HL-60 (cell line): ENCODE measurements around the gene CCDC121.

Experiments
- GABPA ChIP-seq: IDR thresholded peaks from 2 replicates; pipeline ENCODE4 v1.6.1; 2012; ENCODE audit warnings: low read depth
- POLR2AphosphoS5 ChIP-seq: IDR thresholded peaks from 2 replicates; pipeline ENCODE4 v1.6.1; 2012; ENCODE audit warnings: low read depth
- TF ChIP-seq, protein P1 (sequence below): IDR thresholded peaks from one replicate; pipeline ENCODE4 v1.5.1; 2011; ENCODE audit warnings: low read length, control low read depth, inconsistent platforms; ENCODE audit not compliant: insufficient read depth
- TF ChIP-seq, protein P2 (sequence below): IDR thresholded peaks from 2 replicates; pipeline ENCODE4 v1.6.1; 2012; ENCODE audit warnings: low read depth; ENCODE audit not compliant: insufficient replicate concordance

DNA sequence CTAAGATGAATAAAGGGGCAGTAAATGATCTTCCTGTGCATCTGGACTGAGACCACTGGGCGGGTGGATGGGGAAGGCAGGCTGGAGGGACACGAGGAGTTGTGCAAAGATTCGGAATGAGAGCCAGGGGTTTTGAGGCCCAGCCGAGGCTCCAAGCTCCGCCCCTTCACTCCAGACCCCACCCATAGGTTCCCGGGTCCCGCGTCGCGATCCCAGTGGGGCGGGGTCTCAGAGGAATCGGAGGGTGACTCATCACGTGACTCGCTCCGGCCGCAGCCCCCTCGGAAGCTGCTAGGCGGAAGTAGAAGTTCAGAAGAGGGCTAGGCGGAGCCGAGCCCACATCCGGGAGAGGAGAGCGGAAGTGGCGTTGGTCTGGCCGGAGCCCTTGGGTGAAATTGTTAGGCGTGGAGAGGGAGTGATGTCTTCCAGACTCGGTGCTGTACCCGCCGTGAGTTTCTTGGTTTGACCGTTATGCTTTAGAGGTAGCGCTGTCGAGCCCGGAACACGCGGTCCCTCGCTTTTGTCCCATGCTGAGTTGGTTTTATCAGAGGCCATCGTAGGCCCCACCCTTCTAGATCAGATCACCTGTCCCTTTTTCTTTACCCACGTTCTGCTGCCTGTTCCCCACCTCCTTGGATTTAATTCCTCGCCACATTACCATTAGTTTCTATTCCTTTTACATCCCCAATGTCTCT is 46.0 kb downstream of the CCDC121 start, which contains the start of gene ZNF512:
- TF ChIP-seq, protein P1, sequence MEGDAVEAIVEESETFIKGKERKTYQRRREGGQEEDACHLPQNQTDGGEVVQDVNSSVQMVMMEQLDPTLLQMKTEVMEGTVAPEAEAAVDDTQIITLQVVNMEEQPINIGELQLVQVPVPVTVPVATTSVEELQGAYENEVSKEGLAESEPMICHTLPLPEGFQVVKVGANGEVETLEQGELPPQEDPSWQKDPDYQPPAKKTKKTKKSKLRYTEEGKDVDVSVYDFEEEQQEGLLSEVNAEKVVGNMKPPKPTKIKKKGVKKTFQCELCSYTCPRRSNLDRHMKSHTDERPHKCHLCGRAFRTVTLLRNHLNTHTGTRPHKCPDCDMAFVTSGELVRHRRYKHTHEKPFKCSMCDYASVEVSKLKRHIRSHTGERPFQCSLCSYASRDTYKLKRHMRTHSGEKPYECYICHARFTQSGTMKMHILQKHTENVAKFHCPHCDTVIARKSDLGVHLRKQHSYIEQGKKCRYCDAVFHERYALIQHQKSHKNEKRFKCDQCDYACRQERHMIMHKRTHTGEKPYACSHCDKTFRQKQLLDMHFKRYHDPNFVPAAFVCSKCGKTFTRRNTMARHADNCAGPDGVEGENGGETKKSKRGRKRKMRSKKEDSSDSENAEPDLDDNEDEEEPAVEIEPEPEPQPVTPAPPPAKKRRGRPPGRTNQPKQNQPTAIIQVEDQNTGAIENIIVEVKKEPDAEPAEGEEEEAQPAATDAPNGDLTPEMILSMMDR: no peak
- peak; percentile 29; the same call in 1 of the 2 replicates for TF ChIP-seq POLR2AphosphoS5
- TF ChIP-seq, protein P2, sequence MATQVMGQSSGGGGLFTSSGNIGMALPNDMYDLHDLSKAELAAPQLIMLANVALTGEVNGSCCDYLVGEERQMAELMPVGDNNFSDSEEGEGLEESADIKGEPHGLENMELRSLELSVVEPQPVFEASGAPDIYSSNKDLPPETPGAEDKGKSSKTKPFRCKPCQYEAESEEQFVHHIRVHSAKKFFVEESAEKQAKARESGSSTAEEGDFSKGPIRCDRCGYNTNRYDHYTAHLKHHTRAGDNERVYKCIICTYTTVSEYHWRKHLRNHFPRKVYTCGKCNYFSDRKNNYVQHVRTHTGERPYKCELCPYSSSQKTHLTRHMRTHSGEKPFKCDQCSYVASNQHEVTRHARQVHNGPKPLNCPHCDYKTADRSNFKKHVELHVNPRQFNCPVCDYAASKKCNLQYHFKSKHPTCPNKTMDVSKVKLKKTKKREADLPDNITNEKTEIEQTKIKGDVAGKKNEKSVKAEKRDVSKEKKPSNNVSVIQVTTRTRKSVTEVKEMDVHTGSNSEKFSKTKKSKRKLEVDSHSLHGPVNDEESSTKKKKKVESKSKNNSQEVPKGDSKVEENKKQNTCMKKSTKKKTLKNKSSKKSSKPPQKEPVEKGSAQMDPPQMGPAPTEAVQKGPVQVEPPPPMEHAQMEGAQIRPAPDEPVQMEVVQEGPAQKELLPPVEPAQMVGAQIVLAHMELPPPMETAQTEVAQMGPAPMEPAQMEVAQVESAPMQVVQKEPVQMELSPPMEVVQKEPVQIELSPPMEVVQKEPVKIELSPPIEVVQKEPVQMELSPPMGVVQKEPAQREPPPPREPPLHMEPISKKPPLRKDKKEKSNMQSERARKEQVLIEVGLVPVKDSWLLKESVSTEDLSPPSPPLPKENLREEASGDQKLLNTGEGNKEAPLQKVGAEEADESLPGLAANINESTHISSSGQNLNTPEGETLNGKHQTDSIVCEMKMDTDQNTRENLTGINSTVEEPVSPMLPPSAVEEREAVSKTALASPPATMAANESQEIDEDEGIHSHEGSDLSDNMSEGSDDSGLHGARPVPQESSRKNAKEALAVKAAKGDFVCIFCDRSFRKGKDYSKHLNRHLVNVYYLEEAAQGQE: peak; percentile 28
- peak; percentile 84 for TF ChIP-seq GABPA
